ENCODE results near the gene TOMM6. TPM values are rescaled to one million over a fixed set of nuclear protein-coding genes. Genes with fewer than 3 reads are reported as not detected.

Gene TOMM6
- total RNA-seq, 3 donors from 2014 or later = 108 to 127 (median 117) TPM

DNA sequence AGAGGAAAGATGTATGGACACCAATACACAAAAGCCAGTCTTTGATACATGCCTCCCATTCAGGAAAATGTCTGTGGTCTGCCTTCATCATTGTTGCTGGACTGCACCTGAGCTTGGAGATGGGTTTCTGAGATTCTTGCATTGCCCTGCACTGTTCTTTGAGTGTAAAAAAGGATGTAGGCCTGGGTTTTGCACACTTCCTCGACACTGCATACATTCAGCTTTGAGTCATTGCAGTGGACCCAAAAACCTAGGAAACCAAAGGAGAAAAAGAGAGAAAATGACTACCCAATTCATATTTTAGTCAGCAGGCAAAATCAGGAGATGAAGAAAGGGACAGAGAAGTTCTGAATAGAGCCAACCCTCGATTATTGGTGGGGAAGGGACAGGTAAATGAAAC, 9.0 kb downstream of the TOMM6 start:
- Histone ChIP-seq H3K4me3 (no peak overlapping the region), H3K27ac (no peak overlapping the region), H3K4me1 (no peaks in the 10 kb centered on the region), H3K9me3 (no peaks in the 10 kb centered on the region), H3K27me3 (no peaks in the 10 kb centered on the region), H3K36me3 (no peaks in the 10 kb centered on the region)
- TF ChIP-seq POLR2A (IDR thresholded peaks at IDR 0.05) (no peak), CTCF (IDR thresholded peaks at IDR 0.05) (no peak), POLR2AphosphoS5 (IDR thresholded peaks at IDR 0.05) (no peak)
- no peak for DNase-seq (ENCODE audit: low spot score in 2 of 2)
- intact Hi-C loops (cut with DNase I; ENCODE audit: low total_unique reads) = no loop called here

DNA sequence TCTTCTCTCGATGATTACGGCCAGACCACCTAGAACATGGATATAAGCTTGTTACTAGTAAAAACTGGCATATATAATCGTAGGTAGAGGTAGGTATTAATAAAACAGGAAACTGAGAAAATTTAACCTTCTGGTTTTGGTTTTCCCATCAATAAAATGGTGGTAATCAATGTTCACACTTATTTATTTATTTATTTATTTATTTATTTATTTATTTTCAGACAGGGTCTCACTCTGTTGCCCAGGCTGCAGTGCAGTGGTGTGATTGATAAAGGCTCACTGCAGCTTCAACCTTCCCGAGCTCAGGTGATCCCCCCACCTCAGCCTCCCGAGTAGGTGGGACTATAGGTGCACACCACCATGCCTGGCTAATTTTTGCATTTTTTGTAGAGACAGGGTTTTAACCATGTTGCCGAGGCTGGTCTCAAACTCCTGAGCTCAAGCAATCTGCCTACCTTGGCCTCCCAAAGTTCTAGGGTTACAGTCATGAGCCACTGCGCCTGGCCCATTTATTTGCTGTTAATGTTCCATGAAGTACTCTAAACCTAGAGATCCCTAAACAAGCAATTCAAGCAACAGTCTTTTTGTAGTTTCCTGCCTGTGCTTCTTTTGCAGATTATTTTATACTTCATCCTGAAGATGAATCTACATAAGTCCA, 11.5 kb downstream of the TOMM6 start:
- Histone ChIP-seq H3K4me1 (no peaks in the 10 kb centered on the region), H3K9me3 (no peaks in the 10 kb centered on the region), H3K36me3 (no peaks in the 10 kb centered on the region), H3K27ac (no peak overlapping the region), H3K27me3 (no peaks in the 10 kb centered on the region), H3K4me3 (no peak overlapping the region)
- intact Hi-C loops (cut with DNase I; ENCODE audit: low total_unique reads) = no loop called here
- TF ChIP-seq POLR2AphosphoS5 (IDR thresholded peaks at IDR 0.05) (no peak), CTCF (IDR thresholded peaks at IDR 0.05) (no peak), POLR2A (IDR thresholded peaks at IDR 0.05) (no peak)
- no peak for DNase-seq (ENCODE audit: low spot score in 2 of 2)

DNA sequence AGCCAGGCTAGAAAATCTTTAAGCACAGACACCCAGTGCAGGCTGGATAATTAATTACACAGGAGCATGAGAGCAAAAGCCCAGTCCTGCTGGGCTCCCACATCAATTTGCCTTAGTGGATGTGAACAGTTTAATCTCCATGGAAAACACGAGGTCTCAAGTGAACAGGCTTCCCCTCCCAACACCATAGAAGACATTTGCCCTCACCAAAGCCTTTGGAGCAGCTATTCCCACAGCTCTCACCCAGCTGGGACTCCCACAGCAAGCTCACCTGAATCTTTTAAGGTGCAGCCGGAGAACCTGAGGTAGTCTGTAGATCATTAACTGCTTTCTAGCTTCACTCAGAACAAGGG, 12.0 kb downstream of the TOMM6 start:
- Histone ChIP-seq H3K36me3 (no peaks in the 10 kb centered on the region), H3K9me3 (no peaks in the 10 kb centered on the region), H3K27ac (no peak overlapping the region), H3K4me1 (no peaks in the 10 kb centered on the region), H3K4me3 (no peak overlapping the region), H3K27me3 (no peaks in the 10 kb centered on the region)
- TF ChIP-seq POLR2AphosphoS5 (IDR thresholded peaks at IDR 0.05) (no peak), CTCF (IDR thresholded peaks at IDR 0.05) (no peak), POLR2A (IDR thresholded peaks at IDR 0.05) (no peak)
- DNase-seq (ENCODE audit: low spot score in 2 of 2) = no peak
- intact Hi-C loops (cut with DNase I; ENCODE audit: low total_unique reads) = no loop called here

DNA sequence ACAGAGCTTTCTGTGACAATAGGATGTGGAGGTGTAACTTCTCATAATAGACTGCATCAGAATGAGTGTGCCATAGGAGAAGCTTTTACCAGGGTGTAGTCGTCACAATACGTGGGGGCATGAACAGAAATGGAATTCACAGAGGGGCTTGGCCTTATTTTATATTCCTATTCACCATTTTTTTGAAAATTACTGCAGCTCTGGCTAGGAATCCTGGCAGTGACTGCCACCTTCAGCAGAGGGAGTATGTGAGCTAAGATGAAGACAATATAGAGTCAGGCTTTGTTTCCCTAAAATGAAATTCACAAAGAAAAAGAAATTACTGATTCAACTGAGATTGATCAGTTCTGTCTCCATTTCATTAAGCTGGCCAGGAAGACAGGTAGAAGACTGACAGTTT, 13.9 kb downstream of the TOMM6 start:
- no peaks in the 10 kb centered on the region for H3K27me3 ChIP-seq
- H3K27ac ChIP-seq = no peak overlapping the region
- TF ChIP-seq CTCF (IDR thresholded peaks at IDR 0.05) (no peak), POLR2AphosphoS5 (IDR thresholded peaks at IDR 0.05) (no peak), POLR2A (IDR thresholded peaks at IDR 0.05) (no peak)
- no peaks in the 10 kb centered on the region for H3K36me3 ChIP-seq
- H3K4me1 ChIP-seq = no peaks in the 10 kb centered on the region
- H3K4me3 ChIP-seq = no peak overlapping the region
- no peaks in the 10 kb centered on the region for H3K9me3 ChIP-seq
- intact Hi-C loops (cut with DNase I; ENCODE audit: low total_unique reads) = no loop called here
- no peak for DNase-seq (ENCODE audit: low spot score in 2 of 2)

DNA sequence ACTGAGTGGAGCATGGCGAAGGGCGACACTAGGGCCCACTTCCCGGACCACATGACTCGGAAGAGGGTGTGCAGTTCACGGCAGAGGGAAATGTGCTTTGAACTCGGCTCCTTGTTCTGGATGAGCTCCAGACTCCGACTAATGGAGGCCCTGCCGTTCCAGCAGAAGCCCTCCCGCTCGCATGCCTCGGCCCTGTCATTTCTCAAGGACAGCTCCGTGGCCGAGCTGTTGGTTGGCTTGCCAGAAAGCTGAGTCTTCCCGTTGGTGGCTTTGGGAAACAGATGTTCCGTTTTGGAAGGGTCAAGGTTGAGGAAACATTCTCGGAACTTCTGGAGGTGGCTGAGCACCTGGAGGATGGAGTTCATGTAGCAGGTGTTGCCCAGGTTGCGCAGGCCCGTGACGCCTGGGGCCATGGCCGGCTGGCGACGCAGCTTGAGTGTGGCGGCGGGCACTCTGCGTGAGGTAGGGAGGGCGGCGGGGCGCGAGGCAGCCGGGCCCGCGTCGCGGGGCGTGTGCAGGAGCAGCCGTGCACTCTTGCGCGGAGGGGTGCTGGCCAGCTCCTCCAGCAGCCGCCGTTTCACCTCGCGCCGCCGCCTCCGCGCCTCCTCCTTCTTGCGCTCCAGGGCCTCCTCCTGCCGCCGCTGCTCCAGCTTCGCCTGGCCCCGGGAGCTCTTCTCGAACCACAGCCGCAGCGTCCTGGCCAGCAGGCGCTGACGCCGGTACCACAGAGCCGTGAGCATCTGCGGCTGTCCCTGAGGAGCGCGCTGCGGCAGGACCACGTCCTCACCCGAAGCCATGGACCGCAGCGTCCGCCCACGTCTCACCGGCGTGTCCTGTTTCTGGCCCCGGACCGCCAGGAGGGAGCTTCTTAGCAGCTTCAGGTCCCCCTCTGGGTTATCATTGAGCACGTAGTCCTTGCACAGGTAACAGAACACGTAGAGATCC, 18.6 kb downstream of the TOMM6 start:
- no peaks in the 10 kb centered on the region for H3K9me3 ChIP-seq
- no peak for DNase-seq (ENCODE audit: low spot score in 2 of 2)
- no peak overlapping the region for H3K27ac ChIP-seq
- intact Hi-C loops (cut with DNase I; ENCODE audit: low total_unique reads) = no loop called here
- H3K36me3 ChIP-seq = no peaks in the 10 kb centered on the region
- no peaks in the 10 kb centered on the region for H3K4me1 ChIP-seq
- no peak overlapping the region for H3K4me3 ChIP-seq
- TF ChIP-seq POLR2AphosphoS5 (IDR thresholded peaks at IDR 0.05) (no peak), POLR2A (IDR thresholded peaks at IDR 0.05) (no peak), CTCF (IDR thresholded peaks at IDR 0.05) (no peak)
- H3K27me3 ChIP-seq = no peaks in the 10 kb centered on the region
